ENCODE data around the gene SEMA3A. TPM values are rescaled to one million over a fixed set of nuclear protein-coding genes. Genes with fewer than 3 reads are reported as not detected.

Gene SEMA3A
- total and polyA plus RNA-seq, 2 donors (not counting 1 experiment from before 2014, with no cell fraction given) = 45.2 to 60.8 TPM

GRCh38 chr7:84123965-84124547 lies 70.5 kb downstream of the SEMA3A start:
- H3K4me3 ChIP-seq (replicated peaks in 1 of 4; ENCODE audit: control extremely low read depth in 1 of 4, insufficient read depth in 1 of 4, low read depth in 3 of 4, low read length in 4 of 4) = peak overlapping the region in 1 of 4 experiments; percentile 26
- H3K4me1 ChIP-seq (ENCODE audit: control insufficient read depth, extremely low read depth, insufficient read depth, low read length) = peaks cover 3% of the 10 kb centered on the region
- peak overlapping the region; percentile 58 for H2AFZ ChIP-seq (ENCODE audit: low read length)
- TF ChIP-seq CTCF (conservative IDR thresholded peaks at IDR 0.05 in 1 of 2, IDR thresholded peaks at IDR 0.05 in 1 of 2; ENCODE audit: low read depth in 1 of 2, low read length in 2 of 2) (no peak), EZH2 (IDR thresholded peaks at IDR 0.05; ENCODE audit: low read length, missing control alignments) (no peak)
- peak; percentile 41 to 85 for DNase-seq (ENCODE audit: low read depth in 2 of 2)
- no peak overlapping the region for H3K9ac ChIP-seq (ENCODE audit: insufficient read depth, low read length)
- H3K36me3 ChIP-seq (ENCODE audit: control insufficient read depth, insufficient read depth, low read length) = no peaks in the 10 kb centered on the region
- H3K27ac ChIP-seq (ENCODE audit: insufficient read depth, low read length) = peak overlapping the region; percentile 38
- H3K27me3 ChIP-seq (ENCODE audit: control insufficient read depth, insufficient read depth, low read length) = no peaks in the 10 kb centered on the region
- no peaks in the 10 kb centered on the region for H3K79me2 ChIP-seq (ENCODE audit: control insufficient read depth, insufficient read depth, low read length)
- H4K20me1 ChIP-seq (ENCODE audit: control insufficient read depth, extremely low read depth, insufficient read depth, low read length) = no peaks in the 10 kb centered on the region
- H3K4me2 ChIP-seq (ENCODE audit: extremely low read depth, insufficient read depth, low read length) = peak overlapping the region; percentile 21
- no peaks in the 10 kb centered on the region for H3K9me3 ChIP-seq (ENCODE audit: control insufficient read depth, insufficient read depth, low read depth, low read length)

GRCh38 chr7:84122582-84123360 lies 71.8 kb downstream of the SEMA3A start:
- Histone ChIP-seq H2AFZ (ENCODE audit: low read length) (no peak overlapping the region), H3K27ac (ENCODE audit: insufficient read depth, low read length) (no peak overlapping the region), H3K36me3 (ENCODE audit: control insufficient read depth, insufficient read depth, low read length) (no peaks in the 10 kb centered on the region), H3K9ac (ENCODE audit: insufficient read depth, low read length) (no peak overlapping the region), H3K9me3 (ENCODE audit: control insufficient read depth, insufficient read depth, low read depth, low read length) (no peaks in the 10 kb centered on the region), H4K20me1 (ENCODE audit: control insufficient read depth, extremely low read depth, insufficient read depth, low read length) (no peaks in the 10 kb centered on the region), H3K79me2 (ENCODE audit: control insufficient read depth, insufficient read depth, low read length) (no peaks in the 10 kb centered on the region), H3K4me2 (ENCODE audit: extremely low read depth, insufficient read depth, low read length) (no peak overlapping the region), H3K4me1 (ENCODE audit: control insufficient read depth, extremely low read depth, insufficient read depth, low read length) (peaks cover 3% of the 10 kb centered on the region), H3K27me3 (ENCODE audit: control insufficient read depth, insufficient read depth, low read length) (no peaks in the 10 kb centered on the region), H3K4me3 (replicated peaks in 1 of 4; ENCODE audit: control extremely low read depth in 1 of 4, insufficient read depth in 1 of 4, low read depth in 3 of 4, low read length in 4 of 4) (no peak overlapping the region)
- no peak for DNase-seq (ENCODE audit: low read depth in 2 of 2)
- TF ChIP-seq CTCF (conservative IDR thresholded peaks at IDR 0.05 in 1 of 2, IDR thresholded peaks at IDR 0.05 in 1 of 2; ENCODE audit: low read depth in 1 of 2, low read length in 2 of 2) (no peak), EZH2 (IDR thresholded peaks at IDR 0.05; ENCODE audit: low read length, missing control alignments) (no peak)

DNA sequence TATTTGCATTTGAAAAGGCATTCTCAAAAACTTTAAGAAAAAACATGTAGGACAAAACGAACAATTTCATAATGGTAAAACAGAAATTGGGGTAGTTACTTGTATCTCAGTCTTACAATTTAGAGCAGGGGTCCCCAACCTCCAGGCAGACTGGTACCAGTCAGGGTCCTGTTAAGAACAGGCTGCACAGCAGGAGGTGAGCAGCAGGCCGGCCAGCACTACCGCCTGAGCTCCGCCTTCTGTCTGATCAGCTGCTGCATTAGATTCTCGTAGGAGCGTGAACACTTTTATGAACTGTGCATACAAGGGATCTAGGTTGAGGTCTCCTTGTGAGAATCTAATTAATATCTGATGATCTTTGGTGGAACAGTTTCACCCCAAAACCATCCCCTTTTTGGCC lies 77.3 kb downstream of the SEMA3A start:
- Histone ChIP-seq H3K36me3 (ENCODE audit: control insufficient read depth, insufficient read depth, low read length) (no peaks in the 10 kb centered on the region), H3K79me2 (ENCODE audit: control insufficient read depth, insufficient read depth, low read length) (peaks cover 3% of the 10 kb centered on the region), H3K4me1 (ENCODE audit: control insufficient read depth, extremely low read depth, insufficient read depth, low read length) (peaks cover 2% of the 10 kb centered on the region), H2AFZ (ENCODE audit: low read length) (no peak overlapping the region), H4K20me1 (ENCODE audit: control insufficient read depth, extremely low read depth, insufficient read depth, low read length) (no peaks in the 10 kb centered on the region), H3K4me2 (ENCODE audit: extremely low read depth, insufficient read depth, low read length) (no peak overlapping the region), H3K27me3 (ENCODE audit: control insufficient read depth, insufficient read depth, low read length) (no peaks in the 10 kb centered on the region), H3K9ac (ENCODE audit: insufficient read depth, low read length) (no peak overlapping the region), H3K27ac (ENCODE audit: insufficient read depth, low read length) (no peak overlapping the region), H3K4me3 (replicated peaks in 1 of 4; ENCODE audit: control extremely low read depth in 1 of 4, insufficient read depth in 1 of 4, low read depth in 3 of 4, low read length in 4 of 4) (no peak overlapping the region), H3K9me3 (ENCODE audit: control insufficient read depth, insufficient read depth, low read depth, low read length) (no peaks in the 10 kb centered on the region)
- DNase-seq (ENCODE audit: low read depth in 2 of 2) = no peak
- TF ChIP-seq CTCF (conservative IDR thresholded peaks at IDR 0.05 in 1 of 2, IDR thresholded peaks at IDR 0.05 in 1 of 2; ENCODE audit: low read depth in 1 of 2, low read length in 2 of 2) = no peak
- TF ChIP-seq EZH2 (IDR thresholded peaks at IDR 0.05; ENCODE audit: low read length, missing control alignments) = no peak
